LNCAP (cell line): ENCODE results near the gene PPHLN1.

ENCODE experiments used
- CTCF ChIP-seq: fragments of 450-650 bp; IDR thresholded peaks from 2 replicates; pipeline ENCODE4 v1.5.1; 2017; ENCODE audit warnings: mild to moderate bottlenecking

Gene PPHLN1

DNA sequence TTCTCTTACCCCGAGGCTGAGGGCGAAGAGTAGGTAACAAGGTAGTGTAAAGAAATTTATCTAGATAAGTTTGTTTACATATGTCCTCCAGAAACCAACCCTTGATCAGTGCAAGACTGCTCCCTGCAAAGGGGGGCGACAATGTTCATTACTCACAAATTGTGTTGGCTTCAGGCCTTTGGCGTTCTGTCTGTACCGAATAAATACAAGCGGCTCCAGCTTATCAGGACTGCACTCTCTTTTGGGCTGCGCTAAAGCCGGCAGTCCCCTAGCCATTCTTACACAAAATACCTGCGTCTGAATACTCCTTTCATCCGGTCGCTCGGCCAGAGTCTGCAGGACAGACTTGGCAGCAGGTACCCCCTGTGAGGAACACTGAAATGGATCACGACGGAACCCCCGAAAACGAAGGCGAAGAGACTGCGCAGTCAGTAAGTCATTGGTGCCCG, 116.4 kb downstream of the PPHLN1 start:
- no peak for TF ChIP-seq CTCF

GRCh38 chr12:42442888-42443287, 116.9 kb downstream of the PPHLN1 start:
- TF ChIP-seq CTCF: no peak

DNA sequence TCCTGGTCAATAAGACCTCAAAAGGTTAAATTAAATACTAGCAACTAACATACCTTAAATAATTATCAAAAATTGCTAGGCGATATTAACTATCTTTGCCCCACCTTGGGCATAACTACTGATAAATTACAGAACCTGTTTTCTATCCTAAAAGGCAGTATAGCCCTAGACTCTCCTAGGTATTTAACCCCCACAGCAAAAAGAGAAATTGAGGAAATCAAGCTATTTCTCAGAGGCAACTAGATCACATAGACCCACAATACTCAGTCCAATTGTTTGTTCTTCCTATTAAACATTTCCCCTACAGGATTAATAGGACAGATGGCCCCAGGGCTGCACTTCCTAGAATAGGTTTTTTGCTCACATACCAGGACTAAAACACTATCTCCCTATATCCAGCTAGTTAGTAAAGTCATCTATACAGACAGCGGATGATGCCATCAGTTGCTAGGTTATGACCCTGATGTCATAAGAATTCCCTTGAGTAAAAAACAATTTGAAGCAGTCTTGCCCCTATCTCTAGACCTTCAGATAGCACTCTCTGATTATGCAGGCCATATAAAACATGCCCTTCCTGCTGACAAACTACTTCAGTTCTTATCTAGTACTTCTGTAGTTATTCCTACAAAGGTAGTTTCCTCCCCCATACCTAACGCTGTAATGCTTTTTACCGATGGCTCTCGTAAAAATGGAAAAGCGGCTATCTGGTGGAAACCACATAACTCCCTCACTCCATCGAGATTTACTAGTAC, 118.4 kb downstream of the PPHLN1 start:
- no peak for TF ChIP-seq CTCF

GRCh38 chr12:42445891-42446290, 119.9 kb downstream of the PPHLN1 start:
- TF ChIP-seq CTCF: no peak

DNA sequence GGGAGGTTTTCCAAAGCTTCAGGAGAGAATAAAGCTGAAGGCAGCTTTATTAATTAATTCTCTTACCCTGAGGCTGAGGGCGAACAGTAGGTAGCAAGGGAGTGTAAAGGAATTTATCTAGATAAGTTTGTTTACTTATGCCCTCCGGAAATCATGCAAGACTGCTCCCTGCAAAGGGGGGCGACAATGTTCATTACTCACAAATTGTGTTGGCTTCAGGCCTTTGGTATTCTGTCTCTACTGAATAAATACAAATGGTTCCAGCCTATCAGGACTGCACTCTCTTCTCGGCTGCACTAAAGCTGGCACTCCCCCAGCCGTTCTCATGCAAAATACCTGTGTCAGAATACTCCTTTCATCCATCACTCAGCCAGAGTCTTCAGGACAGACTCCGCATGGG, 120.8 kb downstream of the PPHLN1 start:
- no peak for TF ChIP-seq CTCF

GRCh38 chr12:42447371-42447786, 121.4 kb downstream of the PPHLN1 start:
- TF ChIP-seq CTCF: no peak

- TF ChIP-seq CTCF: no peak
These were observed 122.9 kb downstream of the PPHLN1 start for GRCh38 chr12:42448841-42449240.

GRCh38 chr12:42450248-42450647, 124.3 kb downstream of the PPHLN1 start:
- no peak for TF ChIP-seq CTCF
